Upper lobe of left lung (tissue), 6 donors: ENCODE data around the gene KLHL33. TPM values are rescaled to one million over a fixed set of nuclear protein-coding genes. Genes with fewer than 3 reads are reported as not detected.

Experiments
- ATAC-seq, 2 donors: fragments of 200-7000 bp; cut with Tn5 transposase; one replicate each; pipeline ENCODE4 v1.9.1; 2022; ENCODE audit warnings: mild to moderate bottlenecking in 2 of 2, moderate library complexity in 2 of 2; ENCODE audit not compliant: low FRiP score in 2 of 2
- DNase-seq, 2 donors: peaks; one replicate each; pipeline ENCODE4 v3.0.0-alpha.2; 2019 to 2020
- H3K27ac ChIP-seq, 4 donors: fragments of 200-600 bp; sonication (generic); one replicate each; pipeline ENCODE4 v1.5.1; 2016 to 2019
- H3K27me3 ChIP-seq, 4 donors: fragments of 200-600 bp; sonication (generic); one replicate each; pipeline ENCODE4 v1.5.1; 2017 to 2019
- H3K36me3 ChIP-seq, 4 donors: fragments of 200-600 bp; sonication (generic); one replicate each; pipeline ENCODE4 v1.5.1; 2016 to 2019
- H3K4me1 ChIP-seq, 4 donors: fragments of 200-600 bp; sonication (generic); one replicate each; pipeline ENCODE4 v1.5.1; 2018 to 2019
- H3K4me3 ChIP-seq, 4 donors: fragments of 200-600 bp; sonication (generic); one replicate each; pipeline ENCODE4 v1.5.1; 2017 to 2019; ENCODE audit warnings: mild to moderate bottlenecking in 2 of 4, moderate library complexity in 1 of 4
- H3K9me3 ChIP-seq, 4 donors: fragments of 200-600 bp; sonication (generic); one replicate each; pipeline ENCODE4 v1.5.1; 2018 to 2019
- CTCF ChIP-seq, 6 experiments: fragments of 450-650 bp in 4 of 6; fragments of 200-600 bp in 2 of 6; sonication (generic) in 2 of 6; IDR thresholded peaks; one replicate each; pipeline ENCODE4 v1.5.1; 2016 to 2019; ENCODE audit warnings: antibody characterized with exemption in 6 of 6
- EP300 ChIP-seq, 4 donors: sonication (generic); formaldehyde crosslinking; IDR thresholded peaks; one replicate each; pipeline ENCODE4 v1.5.1; 2017; ENCODE audit warnings: antibody characterized with exemption in 4 of 4, control low read depth in 2 of 4
- POLR2A ChIP-seq, 4 donors: fragments of 450-650 bp; IDR thresholded peaks; one replicate each; pipeline ENCODE4 v1.5.1; 2016 to 2017; ENCODE audit warnings: antibody characterized with exemption in 4 of 4, mild to moderate bottlenecking in 2 of 4
- POLR2AphosphoS5 ChIP-seq, 2 donors: sonication (generic); formaldehyde crosslinking; IDR thresholded peaks; one replicate each; pipeline ENCODE4 v1.5.1; 2017; ENCODE audit warnings: antibody characterized with exemption in 2 of 2
- WGBS, 2 donors: methylation state at CpG; one replicate each; pipeline ENCODE4 v1.1.5; 2017 to 2018; 5-methylcytosine and 5-hydroxymethylcytosine counted together
- total RNA-seq, 6 donors: library from RNA; depleted of rRNA in 4 of 6; stranded (reverse); fragments of >200 nt in 4 of 6; gene quantifications; one replicate each; pipeline versions ENCODE4 v1.1.0 to v1.2.1, GENCODE V29; 2016 to 2021
- donor health status: DM: no; HTN: no; CAD: no; lungs with moderate emphysema.
- donor health status: DM: no; HTN: yes; CAD: no; lungs with severe emphysema.

Gene KLHL33
- total RNA-seq, 6 donors from 2014 or later, result 0.22 to 0.60 (median 0.24) TPM; not detected in 3

- TF ChIP-seq POLR2AphosphoS5 (IDR thresholded peaks at IDR 0.05), result no peak
- TF ChIP-seq CTCF (IDR thresholded peaks at IDR 0.05), result no peak
- no peak for TF ChIP-seq POLR2A (IDR thresholded peaks at IDR 0.05)
- H3K9me3 ChIP-seq, result no peaks in the 10 kb centered on the region
- H3K36me3 ChIP-seq, result peaks cover 69 to 99% (median 92%) of the 10 kb centered on the region in 4 donors
- H3K27ac ChIP-seq, result no peak overlapping the region
- 60 to 76% methylated on average over 4 of the region's 4 CpGs for WGBS, 2 donors
- no peak overlapping the region for H3K4me3 ChIP-seq
- H3K4me1 ChIP-seq, result no peaks in the 10 kb centered on the region
- no peaks in the 10 kb centered on the region for H3K27me3 ChIP-seq
- no peak for ATAC-seq
- no peak for DNase-seq
Measured at GRCh38 chr14:20388159-20388558, 47.8 kb downstream of the KLHL33 start.

GRCh38 chr14:20387576-20387975, 48.4 kb downstream of the KLHL33 start:
- H3K27me3 ChIP-seq, result no peaks in the 10 kb centered on the region
- DNase-seq (no peak), ATAC-seq (peak in 1 of 2 donors; percentile 51)
- no peak overlapping the region for H3K27ac ChIP-seq
- TF ChIP-seq EP300 (IDR thresholded peaks at IDR 0.05), result no peak
- no peak for TF ChIP-seq CTCF (IDR thresholded peaks at IDR 0.05)
- TF ChIP-seq POLR2A (IDR thresholded peaks at IDR 0.05), result no peak
- no peak for TF ChIP-seq POLR2AphosphoS5 (IDR thresholded peaks at IDR 0.05)
- H3K4me3 ChIP-seq, result no peak overlapping the region
- H3K9me3 ChIP-seq, result no peaks in the 10 kb centered on the region
- H3K4me1 ChIP-seq, result no peaks in the 10 kb centered on the region
- H3K36me3 ChIP-seq, result peaks cover 73 to 99% (median 93%) of the 10 kb centered on the region in 4 donors
- WGBS, 2 donors, result 80 to 82% methylated on average over 6 of the region's 6 CpGs

GRCh38 chr14:20386276-20386855, 49.6 kb downstream of the KLHL33 start:
- Histone ChIP-seq H3K4me3 (no peak overlapping the region), H3K36me3 (peaks cover 79 to 100% (median 96%) of the 10 kb centered on the region in 4 donors), H3K27me3 (no peaks in the 10 kb centered on the region), H3K27ac (no peak overlapping the region), H3K9me3 (no peaks in the 10 kb centered on the region), H3K4me1 (no peaks in the 10 kb centered on the region)
- ATAC-seq (no peak), DNase-seq (peak in 1 of 2 donors; percentile 47)
- 98 to 99% methylated on average over 17 of the region's 17 CpGs for WGBS, 2 donors
- TF ChIP-seq CTCF (IDR thresholded peaks at IDR 0.05) (no peak), POLR2A (IDR thresholded peaks at IDR 0.05) (no peak), POLR2AphosphoS5 (IDR thresholded peaks at IDR 0.05) (no peak), EP300 (IDR thresholded peaks at IDR 0.05) (no peak)

GRCh38 chr14:20384886-20385285, 51.1 kb downstream of the KLHL33 start:
- Histone ChIP-seq H3K27ac (no peak overlapping the region), H3K9me3 (no peaks in the 10 kb centered on the region), H3K27me3 (no peaks in the 10 kb centered on the region), H3K4me1 (no peaks in the 10 kb centered on the region), H3K36me3 (peaks cover 81 to 100% (median 96%) of the 10 kb centered on the region in 4 donors), H3K4me3 (no peak overlapping the region)
- DNase-seq (no peak), ATAC-seq (no peak)
- TF ChIP-seq POLR2AphosphoS5 (IDR thresholded peaks at IDR 0.05) (no peak), CTCF (IDR thresholded peaks at IDR 0.05) (no peak), EP300 (IDR thresholded peaks at IDR 0.05) (no peak), POLR2A (IDR thresholded peaks at IDR 0.05) (no peak)
- 96 to 99% methylated on average over 5 of the region's 5 CpGs for WGBS, 2 donors

- no peaks in the 10 kb centered on the region for H3K4me1 ChIP-seq
- no peaks in the 10 kb centered on the region for H3K27me3 ChIP-seq
- TF ChIP-seq CTCF (IDR thresholded peaks at IDR 0.05), result no peak
- TF ChIP-seq POLR2A (IDR thresholded peaks at IDR 0.05), result no peak
- TF ChIP-seq EP300 (IDR thresholded peaks at IDR 0.05), result no peak
- TF ChIP-seq POLR2AphosphoS5 (IDR thresholded peaks at IDR 0.05), result no peak
- H3K4me3 ChIP-seq, result no peak overlapping the region
- no peak for DNase-seq
- ATAC-seq, result no peak
- H3K9me3 ChIP-seq, result no peaks in the 10 kb centered on the region
- 84 to 99% methylated on average over 7 of the region's 7 CpGs for WGBS, 2 donors
- peaks cover 83 to 100% (median 96%) of the 10 kb centered on the region in 4 donors for H3K36me3 ChIP-seq
- H3K27ac ChIP-seq, result no peak overlapping the region
Measured at GRCh38 chr14:20384321-20384720, 51.6 kb downstream of the KLHL33 start.
